Ishikawa (cell line): ENCODE data around the gene SCAPER.

Source experiments
- CEBPB ChIP-seq: IDR thresholded peaks from 2 replicates; pipeline ENCODE4 v1.6.1; 2012
- CREB1 ChIP-seq: IDR thresholded peaks from 2 replicates; pipeline ENCODE4 v1.6.1; 2012; ENCODE audit warnings: low read depth
- EGR1 ChIP-seq: IDR thresholded peaks from 2 replicates; pipeline ENCODE4 v1.6.1; 2012
- EP300 ChIP-seq: IDR thresholded peaks from 2 replicates; pipeline ENCODE4 v1.6.1; 2012; ENCODE audit warnings: borderline replicate concordance
- FOXM1 ChIP-seq: IDR thresholded peaks from 2 replicates; pipeline ENCODE4 v1.6.1; 2012; ENCODE audit warnings: low read depth, borderline replicate concordance
- NFIC ChIP-seq: IDR thresholded peaks from 2 replicates; pipeline ENCODE4 v1.6.1; 2012
- RAD21 ChIP-seq: IDR thresholded peaks from 2 replicates; pipeline ENCODE4 v1.6.1; 2012; ENCODE audit warnings: low read depth
- REST ChIP-seq: IDR thresholded peaks from 2 replicates; pipeline ENCODE4 v1.6.1; 2012; ENCODE audit warnings: low read depth, mild to moderate bottlenecking
- TAF1 ChIP-seq: IDR thresholded peaks from 2 replicates; pipeline ENCODE4 v1.6.1; 2012; ENCODE audit warnings: low read depth, mild to moderate bottlenecking
- TCF12 ChIP-seq: IDR thresholded peaks from 2 replicates; pipeline ENCODE4 v1.6.1; 2012; ENCODE audit warnings: low read depth
- TEAD4 ChIP-seq: IDR thresholded peaks from 2 replicates; pipeline ENCODE4 v1.6.1; 2012
- USF1 ChIP-seq: IDR thresholded peaks from 2 replicates; pipeline ENCODE4 v1.6.1; 2012
- YY1 ChIP-seq: IDR thresholded peaks from 2 replicates; pipeline ENCODE4 v1.6.1; 2012; ENCODE audit warnings: low read depth
- ZBTB7A ChIP-seq: IDR thresholded peaks from 2 replicates; pipeline ENCODE4 v1.6.1; 2012; ENCODE audit warnings: low read depth
- TF ChIP-seq, protein P1 (sequence below): IDR thresholded peaks from 2 replicates; pipeline ENCODE4 v1.6.1; 2012

SCAPER gene

DNA sequence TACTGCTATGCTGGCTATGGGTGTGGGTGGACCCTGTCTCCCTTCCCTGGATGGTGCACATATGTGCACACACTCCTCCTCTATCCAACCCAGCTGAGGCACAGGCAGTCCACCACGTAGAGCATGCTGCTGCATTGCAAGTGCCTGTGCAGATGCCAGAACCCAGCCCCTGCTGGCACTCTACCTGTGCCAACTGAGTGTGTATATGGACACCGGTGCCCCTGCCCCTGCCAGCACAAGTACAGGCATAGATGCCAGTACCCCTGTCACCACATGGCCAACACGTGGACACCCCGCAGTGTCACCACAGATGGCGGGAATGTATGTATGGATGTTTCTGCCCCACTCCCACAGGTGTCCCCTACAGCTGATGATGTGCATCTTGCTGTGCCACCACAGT is 352.0 kb downstream of the SCAPER start:
- TF ChIP-seq TAF1 (no peak), EP300 (no peak), CEBPB (no peak), TCF12 (no peak), USF1 (no peak), RAD21 (no peak), CREB1 (no peak), TEAD4 (no peak)
- TF ChIP-seq, protein P1, sequence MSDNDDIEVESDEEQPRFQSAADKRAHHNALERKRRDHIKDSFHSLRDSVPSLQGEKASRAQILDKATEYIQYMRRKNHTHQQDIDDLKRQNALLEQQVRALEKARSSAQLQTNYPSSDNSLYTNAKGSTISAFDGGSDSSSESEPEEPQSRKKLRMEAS, result no peak

- TF ChIP-seq NFIC (no peak), REST (no peak), TEAD4 (no peak), CREB1 (no peak), FOXM1 (no peak), ZBTB7A (no peak), USF1 (no peak), EP300 (no peak)
- TF ChIP-seq, protein P1, result no peak
Measured at GRCh38 chr15:76546805-76547204, 358.3 kb downstream of the SCAPER start.

GRCh38 chr15:76533995-76534394 is 371.1 kb downstream of the SCAPER start:
- no peak for TF ChIP-seq USF1
- no peak for TF ChIP-seq ZBTB7A
- no peak for TF ChIP-seq FOXM1
- TF ChIP-seq RAD21, result no peak
- no peak for TF ChIP-seq CEBPB
- no peak for TF ChIP-seq EP300

DNA sequence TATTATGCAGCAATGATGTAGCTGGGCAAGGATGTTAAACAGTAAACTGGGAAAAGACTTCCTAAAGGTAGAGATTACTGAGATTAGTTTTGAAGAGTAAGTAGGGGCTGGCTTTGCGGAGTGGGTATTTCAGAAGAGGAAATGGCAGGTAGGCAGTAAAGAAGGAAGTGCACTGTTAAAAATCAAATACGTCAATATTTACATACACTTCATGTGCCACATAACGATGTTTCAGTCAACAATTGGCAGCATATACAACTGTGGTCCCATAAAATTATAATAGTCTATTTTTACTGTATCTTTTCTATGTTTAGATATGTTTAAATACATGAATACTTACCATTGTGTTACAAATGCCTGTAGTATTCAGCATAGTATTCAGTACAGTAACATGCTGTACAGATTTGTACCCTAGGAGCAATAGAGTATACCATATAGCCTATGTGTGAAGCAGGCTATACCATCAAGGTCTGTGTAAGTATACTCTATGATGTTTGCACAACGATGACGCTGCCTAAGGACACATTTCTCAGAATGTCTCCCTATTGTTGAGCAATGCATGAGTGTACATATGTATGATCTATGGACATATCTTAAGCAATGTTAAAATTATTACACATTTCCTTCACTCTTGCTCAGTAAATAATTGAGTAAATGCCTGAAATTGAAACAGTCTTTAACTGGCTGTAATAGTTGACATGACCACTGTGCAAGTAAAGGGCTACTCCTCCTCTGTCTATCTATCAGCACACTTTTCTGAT is 371.9 kb downstream of the SCAPER start:
- no peak for TF ChIP-seq RAD21
- no peak for TF ChIP-seq CREB1
- TF ChIP-seq REST, result no peak

DNA sequence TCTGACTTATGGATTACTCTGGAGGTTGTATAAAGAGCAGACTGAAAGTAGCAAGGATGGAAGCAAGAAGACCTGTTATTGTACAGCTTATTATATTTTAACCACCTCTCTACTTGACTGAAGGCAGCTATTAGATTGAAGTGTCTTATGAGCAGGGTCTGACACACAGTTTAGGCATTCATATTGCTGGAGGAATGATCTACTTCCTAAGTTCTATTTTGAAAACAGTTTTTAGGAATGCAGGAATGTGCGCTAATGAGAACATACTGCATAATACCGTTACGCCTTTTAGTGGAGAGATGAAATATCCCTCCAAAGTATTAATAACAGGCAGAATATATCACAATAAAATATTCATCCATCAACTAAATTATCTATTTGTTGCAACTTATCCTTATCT is 375.2 kb downstream of the SCAPER start:
- no peak for TF ChIP-seq RAD21
- no peak for TF ChIP-seq NFIC
- no peak for TF ChIP-seq FOXM1
- no peak for TF ChIP-seq TCF12
- TF ChIP-seq EGR1, result no peak
- no peak for TF ChIP-seq USF1
- no peak for TF ChIP-seq TEAD4
- no peak for TF ChIP-seq REST
- TF ChIP-seq EP300, result no peak
- TF ChIP-seq YY1, result no peak
- TF ChIP-seq CEBPB, result no peak
